Progenitor cell of endocrine pancreas (in vitro differentiated cells): ENCODE data around the gene CGGBP1. TPM values are rescaled to one million over a fixed set of nuclear protein-coding genes. Genes with fewer than 3 reads are reported as not detected.

Experiments
- DNase-seq: peaks from one replicate; pipeline ENCODE4 v3.0.0; 2021; ENCODE audit warnings: low spot score; ENCODE audit not compliant: unreplicated experiment
- H3K27ac Mint-ChIP-seq: 2 replicates; pipeline ENCODE4 v1.8.0; 2021; ENCODE audit warnings: mild to moderate bottlenecking, moderate library complexity, mixed read lengths
- H3K27me3 Mint-ChIP-seq: 2 replicates; pipeline ENCODE4 v1.8.0; 2021; ENCODE audit warnings: mixed read lengths
- H3K36me3 Mint-ChIP-seq: 2 replicates; pipeline ENCODE4 v1.8.0; 2022; ENCODE audit warnings: mixed read lengths; ENCODE audit not compliant: insufficient read depth
- H3K4me1 Mint-ChIP-seq: 2 replicates; pipeline ENCODE4 v1.8.0; 2021; ENCODE audit warnings: low read depth, mixed read lengths
- H3K4me3 Mint-ChIP-seq: 2 replicates; pipeline ENCODE4 v1.8.0; 2021; ENCODE audit warnings: low read depth, mild to moderate bottlenecking, moderate library complexity, mixed read lengths
- H3K9me3 Mint-ChIP-seq: 2 replicates; pipeline ENCODE4 v1.8.0; 2021; ENCODE audit warnings: low read depth, mixed read lengths
- CTCF ChIP-seq: fragments of 200-600 bp; sonication (generic); IDR thresholded peaks from one replicate; pipeline ENCODE4 v1.5.0; 2021; ENCODE audit warnings: antibody characterized with exemption, mild to moderate bottlenecking; ENCODE audit not compliant: unreplicated experiment
- total RNA-seq: library from RNA; stranded (reverse); gene quantifications from 2 replicates; pipeline ENCODE4 v1.2.1, GENCODE V29; 2021

The CGGBP1 gene
- total RNA-seq, 1 donor from 2014 or later, result 96.3 TPM

GRCh38 chr3:88075497-88075896, 16.7 kb upstream of the CGGBP1 start:
- H3K4me3 Mint-ChIP-seq, result no peak overlapping the region
- H3K36me3 Mint-ChIP-seq, result peaks cover 9% of the 10 kb centered on the region
- no peaks in the 10 kb centered on the region for H3K27me3 Mint-ChIP-seq
- peaks cover 7% of the 10 kb centered on the region for H3K9me3 Mint-ChIP-seq
- no peak for TF ChIP-seq CTCF
- peaks cover 11% of the 10 kb centered on the region for H3K4me1 Mint-ChIP-seq
- no peak for DNase-seq
- peak overlapping the region; percentile 4 for H3K27ac Mint-ChIP-seq

DNA sequence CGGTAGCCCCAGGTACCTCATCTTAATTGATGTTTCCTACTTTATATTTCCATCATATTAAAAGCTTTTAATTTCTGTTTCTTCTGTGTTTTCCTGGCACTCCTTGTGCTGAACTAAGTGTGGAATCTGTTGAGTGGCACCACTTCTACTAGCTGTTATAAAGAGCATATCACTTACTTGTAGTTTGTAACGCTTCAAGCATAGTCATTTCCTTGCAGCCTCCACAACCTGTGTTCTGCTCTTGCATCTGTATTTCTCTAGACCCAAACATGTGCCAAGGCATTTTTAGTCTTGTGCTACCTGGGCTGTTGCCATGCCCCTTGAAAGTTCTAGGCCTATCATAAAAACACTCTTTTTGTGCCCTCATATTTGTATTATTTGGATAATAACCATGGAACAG, 16.3 kb upstream of the CGGBP1 start:
- DNase-seq, result no peak
- H3K27me3 Mint-ChIP-seq, result no peaks in the 10 kb centered on the region
- peaks cover 11% of the 10 kb centered on the region for H3K4me1 Mint-ChIP-seq
- TF ChIP-seq CTCF, result no peak
- H3K4me3 Mint-ChIP-seq, result no peak overlapping the region
- peaks cover 10% of the 10 kb centered on the region for H3K36me3 Mint-ChIP-seq
- H3K27ac Mint-ChIP-seq, result peak overlapping the region; percentile 4
- peaks cover 7% of the 10 kb centered on the region for H3K9me3 Mint-ChIP-seq

GRCh38 chr3:88061746-88062145, 2.9 kb upstream of the CGGBP1 start:
- Mint-ChIP-seq H3K4me3 (no peak overlapping the region), H3K9me3 (no peaks in the 10 kb centered on the region), H3K27me3 (no peaks in the 10 kb centered on the region), H3K36me3 (no peaks in the 10 kb centered on the region), H3K27ac (no peak overlapping the region), H3K4me1 (peaks cover 19% of the 10 kb centered on the region)
- no peak for TF ChIP-seq CTCF
- no peak for DNase-seq

- TF ChIP-seq CTCF, result no peak
- H3K27ac Mint-ChIP-seq, result peak overlapping the region; percentile 73
- no peaks in the 10 kb centered on the region for H3K9me3 Mint-ChIP-seq
- no peaks in the 10 kb centered on the region for H3K27me3 Mint-ChIP-seq
- peaks cover 10% of the 10 kb centered on the region for H3K36me3 Mint-ChIP-seq
- DNase-seq, result no peak
- H3K4me1 Mint-ChIP-seq, result peaks cover 19% of the 10 kb centered on the region
- peak overlapping the region; percentile 86 for H3K4me3 Mint-ChIP-seq
These were observed 770 bp upstream of the CGGBP1 start for GRCh38 chr3:88059380-88060170.

DNA sequence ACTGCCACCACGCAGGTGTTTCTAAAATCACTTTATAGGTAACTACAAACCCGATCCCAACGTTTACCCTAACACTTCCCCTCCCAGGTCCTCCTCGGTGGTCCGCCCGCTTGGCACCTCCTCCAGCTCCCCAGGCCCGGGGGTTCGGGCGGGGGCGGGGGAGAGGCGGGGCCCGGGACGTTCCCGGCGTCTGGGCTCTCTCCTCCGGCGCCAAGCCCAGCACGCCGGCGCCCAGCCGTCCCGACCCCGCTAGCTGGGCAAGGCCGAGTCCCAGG, 562 bp downstream of the CGGBP1 start:
- no peak for TF ChIP-seq CTCF
- no peaks in the 10 kb centered on the region for H3K9me3 Mint-ChIP-seq
- peak overlapping the region; percentile 86 for H3K4me3 Mint-ChIP-seq
- H3K4me1 Mint-ChIP-seq, result peaks cover 18% of the 10 kb centered on the region
- no peak for DNase-seq
- H3K36me3 Mint-ChIP-seq, result peaks cover 10% of the 10 kb centered on the region
- H3K27me3 Mint-ChIP-seq, result no peaks in the 10 kb centered on the region
- H3K27ac Mint-ChIP-seq, result peak overlapping the region; percentile 98
